Chondrocyte (in vitro differentiated cells): ENCODE results near the gene OR4A16. TPM values are rescaled to one million over a fixed set of nuclear protein-coding genes. Genes with fewer than 3 reads are reported as not detected.

Experiments used
- DNase-seq: peaks from one replicate; pipeline ENCODE4 v3.0.0; 2021; ENCODE audit warnings: mixed read lengths, low spot score
- H3K27ac Mint-ChIP-seq: one replicate; pipeline ENCODE4 v1.8.0; 2021; ENCODE audit warnings: mild to moderate bottlenecking, moderate library complexity, mixed read lengths; ENCODE audit not compliant: unreplicated experiment
- H3K27me3 Mint-ChIP-seq: 2 replicates; pipeline ENCODE4 v1.8.0; 2021; ENCODE audit warnings: low read depth, mixed read lengths
- H3K36me3 Mint-ChIP-seq: 2 replicates; pipeline ENCODE4 v1.8.0; 2021; ENCODE audit warnings: low read depth, mixed read lengths
- H3K4me1 Mint-ChIP-seq: 2 replicates; pipeline ENCODE4 v1.8.0; 2021; ENCODE audit warnings: low read depth, mild to moderate bottlenecking, mixed read lengths
- H3K4me3 Mint-ChIP-seq: one replicate; pipeline ENCODE4 v1.8.0; 2021; ENCODE audit warnings: mild to moderate bottlenecking, moderate library complexity, mixed read lengths; ENCODE audit not compliant: unreplicated experiment
- H3K9me3 Mint-ChIP-seq: 2 replicates; pipeline ENCODE4 v1.8.0; 2021; ENCODE audit warnings: low read depth, mixed read lengths
- CTCF ChIP-seq: fragments of 200-600 bp; sonication (generic); IDR thresholded peaks from 2 replicates; pipeline ENCODE4 v1.5.0; 2021; ENCODE audit warnings: antibody characterized with exemption, mild to moderate bottlenecking, moderate library complexity
- long read RNA-seq: library from polyadenylated mRNA; stranded (forward); transcript quantifications from one replicate; pipeline ENCODE4 v2.0.0, GENCODE V29; 2021
- total RNA-seq: library from RNA; stranded (reverse); gene quantifications from 3 replicates; pipeline ENCODE4 v1.2.1, GENCODE V29; 2021

The OR4A16 gene
- not detected in 3 replicates for total RNA-seq
- long read RNA-seq, result 0 reads

- Mint-ChIP-seq H3K4me1 (no peaks in the 10 kb centered on the region), H3K9me3 (peaks cover 41% of the 10 kb centered on the region), H3K4me3 (no peak within 1 kb of the TSS), H3K36me3 (no peaks in the 10 kb centered on the region), H3K27ac (no peak within 1 kb of the TSS), H3K27me3 (no peaks in the 10 kb centered on the region)
- no peak for TF ChIP-seq CTCF
- no peak for DNase-seq
Measured at GRCh38 chr11:55342901-55343300, at the start of gene OR4A16. OR4A16 (plus strand) TSS chr11:55343201; CDS start chr11:55343201, 0 bp downstream.

GRCh38 chr11:55324500-55324899 is 18.5 kb upstream of the OR4A16 start:
- no peak overlapping the region for H3K27ac Mint-ChIP-seq
- peaks cover 61% of the 10 kb centered on the region for H3K9me3 Mint-ChIP-seq
- H3K36me3 Mint-ChIP-seq, result no peaks in the 10 kb centered on the region
- no peaks in the 10 kb centered on the region for H3K27me3 Mint-ChIP-seq
- DNase-seq, result no peak
- no peak overlapping the region for H3K4me3 Mint-ChIP-seq
- TF ChIP-seq CTCF, result no peak
- no peaks in the 10 kb centered on the region for H3K4me1 Mint-ChIP-seq

GRCh38 chr11:55345306-55345705 is 2.3 kb downstream of the OR4A16 start:
- no peak for DNase-seq
- no peaks in the 10 kb centered on the region for H3K27me3 Mint-ChIP-seq
- TF ChIP-seq CTCF, result no peak
- H3K9me3 Mint-ChIP-seq, result peaks cover 47% of the 10 kb centered on the region
- H3K27ac Mint-ChIP-seq, result no peak overlapping the region
- no peak overlapping the region for H3K4me3 Mint-ChIP-seq
- no peaks in the 10 kb centered on the region for H3K36me3 Mint-ChIP-seq
- H3K4me1 Mint-ChIP-seq, result no peaks in the 10 kb centered on the region

- no peak for DNase-seq
- Mint-ChIP-seq H3K4me1 (no peaks in the 10 kb centered on the region), H3K36me3 (no peaks in the 10 kb centered on the region), H3K4me3 (no peak overlapping the region), H3K27me3 (no peaks in the 10 kb centered on the region), H3K9me3 (peaks cover 39% of the 10 kb centered on the region), H3K27ac (no peak overlapping the region)
- no peak for TF ChIP-seq CTCF
Measured at GRCh38 chr11:55349032-55349431, 6.0 kb downstream of the OR4A16 start.

- TF ChIP-seq CTCF, result no peak
- H3K4me1 Mint-ChIP-seq, result no peaks in the 10 kb centered on the region
- no peak overlapping the region for H3K27ac Mint-ChIP-seq
- H3K4me3 Mint-ChIP-seq, result no peak overlapping the region
- peaks cover 63% of the 10 kb centered on the region for H3K9me3 Mint-ChIP-seq
- H3K36me3 Mint-ChIP-seq, result no peaks in the 10 kb centered on the region
- DNase-seq, result no peak
- no peaks in the 10 kb centered on the region for H3K27me3 Mint-ChIP-seq
Measured at GRCh38 chr11:55357560-55358184, 14.7 kb downstream of the OR4A16 start.
